HEK293T (cell line): ENCODE data around the gene USP34.

Experiments
- ARNT ChIP-seq: fragments of 450-650 bp; IDR thresholded peaks from 2 replicates; pipeline ENCODE4 v1.6.1; 2017; ENCODE audit warnings: mild to moderate bottlenecking
- BHLHE40 ChIP-seq: fragments of 450-650 bp; IDR thresholded peaks from 2 replicates; pipeline ENCODE4 v1.6.1; 2016; ENCODE audit warnings: mild to moderate bottlenecking, moderate library complexity, borderline replicate concordance
- CTBP1 ChIP-seq: fragments of 450-650 bp; IDR thresholded peaks from 2 replicates; pipeline ENCODE4 v1.6.1; 2016; ENCODE audit warnings: borderline replicate concordance
- ELF4 ChIP-seq: fragments of 450-650 bp; IDR thresholded peaks from 2 replicates; pipeline ENCODE4 v1.6.1; 2017; ENCODE audit warnings: antibody characterized with exemption
- FOXK2 ChIP-seq: fragments of 450-650 bp; IDR thresholded peaks from 2 replicates; pipeline ENCODE4 v1.6.1; 2016; ENCODE audit warnings: mild to moderate bottlenecking
- FOXM1 ChIP-seq: fragments of 450-650 bp; IDR thresholded peaks from 2 replicates; pipeline ENCODE4 v1.6.1; 2017; ENCODE audit warnings: mild to moderate bottlenecking, borderline replicate concordance
- HDGF ChIP-seq: fragments of 450-650 bp; IDR thresholded peaks from 2 replicates; pipeline ENCODE4 v1.6.1; 2017; ENCODE audit warnings: antibody characterized with exemption, borderline replicate concordance
- LEF1 ChIP-seq: fragments of 450-650 bp; IDR thresholded peaks from 2 replicates; pipeline ENCODE4 v1.6.1; 2017; ENCODE audit warnings: mild to moderate bottlenecking, borderline replicate concordance
- NFRKB ChIP-seq: fragments of 450-650 bp; IDR thresholded peaks from 2 replicates; pipeline ENCODE4 v1.6.1; 2016; ENCODE audit warnings: mild to moderate bottlenecking, moderate library complexity
- PKNOX1 ChIP-seq: fragments of 450-650 bp; IDR thresholded peaks from 2 replicates; pipeline ENCODE4 v1.6.1; 2016
- SP1 ChIP-seq: fragments of 450-650 bp; IDR thresholded peaks from 2 replicates; pipeline ENCODE4 v1.6.1; 2017
- SUZ12 ChIP-seq: fragments of 450-650 bp; IDR thresholded peaks from 2 replicates; pipeline ENCODE4 v1.6.1; 2016; ENCODE audit warnings: mild to moderate bottlenecking
- TARDBP ChIP-seq: fragments of 450-650 bp; IDR thresholded peaks from 2 replicates; pipeline ENCODE4 v1.6.1; 2016
- ZNF384 ChIP-seq: fragments of 450-650 bp; IDR thresholded peaks from 2 replicates; pipeline ENCODE4 v1.6.1; 2016

- TF ChIP-seq ZNF384 (no peak), SP1 (no peak), FOXK2 (no peak), ARNT (no peak), HDGF (no peak), SUZ12 (no peak), BHLHE40 (no peak), NFRKB (no peak), ELF4 (no peak), CTBP1 (no peak), FOXM1 (no peak), LEF1 (no peak), PKNOX1 (no peak), TARDBP (no peak)
Observed at GRCh38 chr2:61326423-61326822, 144.5 kb downstream of the USP34 start.
